ENCODE results near the gene DNM3.

- no peak for TF ChIP-seq CTCF (IDR thresholded peaks at IDR 0.05)
- no peak for TF ChIP-seq POLR2A (IDR thresholded peaks at IDR 0.05)
Observed at GRCh38 chr1:171981303-171981702, 140.0 kb downstream of the DNM3 start.
